Hepatocyte (in vitro differentiated cells): ENCODE data around the gene IRAK1. TPM values are rescaled to one million over a fixed set of nuclear protein-coding genes. Genes with fewer than 3 reads are reported as not detected.
A peak's percentile ranks its signal among the peaks of the same experiment; 100 is the strongest.

Experiments
- DNase-seq: peaks from one replicate; pipeline ENCODE4 v3.0.0-alpha.2; 2016; ENCODE audit warnings: low spot score
- H2AFZ ChIP-seq: fragments of 200-600 bp; sonication (generic); 2 replicates; pipeline ENCODE4 v1.6.0; 2016; ENCODE audit warnings: antibody characterized with exemption, mild to moderate bottlenecking
- H3K27ac ChIP-seq: fragments of 200-600 bp; sonication (generic); 2 replicates; pipeline ENCODE4 v1.5.1; 2016; ENCODE audit warnings: mild to moderate bottlenecking
- H3K27me3 ChIP-seq: fragments of 200-600 bp; sonication (generic); 2 replicates; pipeline ENCODE4 v1.6.1; 2016
- H3K36me3 ChIP-seq: fragments of 200-600 bp; sonication (generic); replicated peaks from 2 replicates; pipeline ENCODE4 v1.5.1; 2016; ENCODE audit warnings: low read depth; ENCODE audit not compliant: insufficient read depth
- H3K4me1 ChIP-seq: fragments of 200-600 bp; sonication (generic); 2 replicates; pipeline ENCODE4 v1.5.1; 2016; ENCODE audit warnings: mild to moderate bottlenecking, moderate library complexity; ENCODE audit not compliant: insufficient read depth
- H3K4me2 ChIP-seq: fragments of 200-600 bp; sonication (generic); 2 replicates; pipeline ENCODE4 v1.6.0; 2016
- H3K4me3 ChIP-seq: fragments of 200-600 bp; sonication (generic); 2 replicates; pipeline ENCODE4 v1.5.1; 2016; ENCODE audit warnings: mild to moderate bottlenecking
- H3K79me2 ChIP-seq: fragments of 200-600 bp; sonication (generic); 2 replicates; pipeline ENCODE4 v1.6.0; 2017; ENCODE audit warnings: mild to moderate bottlenecking
- H3K9me2 ChIP-seq: fragments of 200-600 bp; sonication (generic); replicated peaks from 2 replicates; pipeline ENCODE4 v1.6.0; 2017; ENCODE audit warnings: mild to moderate bottlenecking; ENCODE audit not compliant: insufficient read depth
- H3K9me3 ChIP-seq: fragments of 200-600 bp; sonication (generic); 2 replicates; pipeline ENCODE4 v1.5.1; 2016; ENCODE audit warnings: low read depth, mild to moderate bottlenecking
- H4K20me1 ChIP-seq: fragments of 200-600 bp; sonication (generic); 2 replicates; pipeline ENCODE4 v1.6.0; 2016; ENCODE audit warnings: mild to moderate bottlenecking; ENCODE audit not compliant: insufficient read depth, poor library complexity, severe bottlenecking
- CTCF ChIP-seq: fragments of 200-600 bp; sonication (generic); IDR thresholded peaks from 2 replicates; pipeline ENCODE4 v1.5.1; 2016; ENCODE audit warnings: antibody characterized with exemption, mild to moderate bottlenecking; ENCODE audit not compliant: poor library complexity
- EZH2 ChIP-seq: fragments of 200-600 bp; sonication (generic); IDR thresholded peaks from 2 replicates; pipeline ENCODE4 v1.6.1; 2016; ENCODE audit warnings: antibody characterized with exemption, mild to moderate bottlenecking, borderline replicate concordance
- EZH2phosphoT487 ChIP-seq: fragments of 200-600 bp; sonication (generic); IDR thresholded peaks from one replicate; pipeline ENCODE4 v1.6.1; 2018; ENCODE audit warnings: antibody characterized with exemption, mild to moderate bottlenecking, low read depth, moderate library complexity; ENCODE audit not compliant: unreplicated experiment, severe bottlenecking
- WGBS: methylation state at CpG from one replicate; pipeline ENCODE4 v1.1.6; 2016; ENCODE audit warnings: low lambda C conversion rate; ENCODE audit errors: missing lambda C conversion rate; 5-methylcytosine and 5-hydroxymethylcytosine counted together
- polyA plus RNA-seq: library from polyadenylated mRNA; unstranded; fragments of >200 nt; fragmentation: Nextera tagmentation; extraction: Ambion mirVana; gene quantifications from 2 replicates; pipeline ENCODE4 v1.2.1, GENCODE V29; 2016
- total RNA-seq: library from RNA; depleted of rRNA; stranded (reverse); fragments of >200 nt; gene quantifications from 2 replicates; pipeline ENCODE4 v1.2.3, GENCODE V29; 2014

IRAK1 gene
- total RNA-seq = 44.1 TPM in 2 replicates
- polyA plus RNA-seq = 99.4 and 112 TPM in 2 replicates

GRCh38 chrX:154019633-154020528, at the start of gene IRAK1:
Gene IRAK1 (minus strand): TSS chrX:154019902. CDS start chrX:154019812, 90 bp downstream.
- H3K27ac ChIP-seq = peak within 1 kb of the TSS; percentile 91
- DNase-seq = peak; percentile 77
- H4K20me1 ChIP-seq = no peaks in the 10 kb centered on the region
- peak within 1 kb of the TSS; percentile 79 for H3K4me2 ChIP-seq
- H3K4me1 ChIP-seq = peaks cover 10% of the 10 kb centered on the region
- no peak within 1 kb of the TSS for H3K4me3 ChIP-seq
- no peaks in the 10 kb centered on the region for H3K79me2 ChIP-seq
- peak within 1 kb of the TSS; percentile 31 for H2AFZ ChIP-seq
- no peaks in the 10 kb centered on the region for H3K9me2 ChIP-seq
- TF ChIP-seq EZH2 (no peak), CTCF (no peak), EZH2phosphoT487 (no peak)
- H3K36me3 ChIP-seq = no peaks in the 10 kb centered on the region
- no peaks in the 10 kb centered on the region for H3K9me3 ChIP-seq
- H3K27me3 ChIP-seq = no peaks in the 10 kb centered on the region
- 58% methylated on average over 35 of the region's 99 CpGs for WGBS

GRCh38 chrX:154068560-154068959, 48.9 kb upstream of the IRAK1 start:
- Histone ChIP-seq H3K36me3 (no peaks in the 10 kb centered on the region), H4K20me1 (peaks cover 47% of the 10 kb centered on the region), H3K9me3 (no peaks in the 10 kb centered on the region), H3K4me1 (no peaks in the 10 kb centered on the region), H3K9me2 (no peaks in the 10 kb centered on the region), H3K79me2 (peaks cover 94% of the 10 kb centered on the region), H3K27me3 (no peaks in the 10 kb centered on the region), H3K27ac (no peak overlapping the region), H3K4me2 (no peak overlapping the region), H2AFZ (no peak overlapping the region), H3K4me3 (no peak overlapping the region)
- TF ChIP-seq EZH2 = no peak
- TF ChIP-seq CTCF = no peak
- no peak for TF ChIP-seq EZH2phosphoT487
- DNase-seq = no peak
- WGBS = 71% methylated on average over 3 of the region's 3 CpGs

GRCh38 chrX:154064637-154065435, 45.1 kb upstream of the IRAK1 start:
- H3K4me3 ChIP-seq = no peak overlapping the region
- no peaks in the 10 kb centered on the region for H3K27me3 ChIP-seq
- H3K9me3 ChIP-seq = no peaks in the 10 kb centered on the region
- DNase-seq = no peak
- H3K4me2 ChIP-seq = no peak overlapping the region
- no peak for TF ChIP-seq EZH2phosphoT487
- TF ChIP-seq CTCF = no peak
- no peak for TF ChIP-seq EZH2
- no peaks in the 10 kb centered on the region for H3K36me3 ChIP-seq
- WGBS = 81% methylated on average over 9 of the region's 9 CpGs
- no peaks in the 10 kb centered on the region for H3K9me2 ChIP-seq
- no peak overlapping the region for H2AFZ ChIP-seq
- H3K4me1 ChIP-seq = no peaks in the 10 kb centered on the region
- peaks cover 88% of the 10 kb centered on the region for H3K79me2 ChIP-seq
- H4K20me1 ChIP-seq = peaks cover 50% of the 10 kb centered on the region
- no peak overlapping the region for H3K27ac ChIP-seq
